Measurements from ENCODE around the gene ZNF638. TPM values are rescaled to one million over a fixed set of nuclear protein-coding genes. Genes with fewer than 3 reads are reported as not detected.

Gene ZNF638
- total RNA-seq, 2 donors from 2014 or later, result 73.2 to 76.9 TPM

GRCh38 chr2:71285706-71286105, 45.9 kb upstream of the ZNF638 start:
- intact Hi-C loops (cut with DNase I), result no loop called here
- Histone ChIP-seq H3K4me1 (no peaks in the 10 kb centered on the region), H3K9me3 (no peaks in the 10 kb centered on the region), H3K36me3 (no peaks in the 10 kb centered on the region), H3K27ac (no peak overlapping the region), H3K4me3 (no peak overlapping the region), H3K9ac (ENCODE audit: low read depth in 2 of 2, low read length in 2 of 2) (no peak overlapping the region), H3K27me3 (no peaks in the 10 kb centered on the region)
- no peak for TF ChIP-seq CTCF (IDR thresholded peaks at IDR 0.05)
- DNase-seq, result no peak

GRCh38 chr2:71291398-71291797, 40.2 kb upstream of the ZNF638 start:
- H3K9ac ChIP-seq (ENCODE audit: low read depth in 2 of 2, low read length in 2 of 2), result no peak overlapping the region
- H3K27ac ChIP-seq, result no peak overlapping the region
- no peak for TF ChIP-seq CTCF (IDR thresholded peaks at IDR 0.05)
- no peaks in the 10 kb centered on the region for H3K9me3 ChIP-seq
- H3K27me3 ChIP-seq, result no peaks in the 10 kb centered on the region
- intact Hi-C loops (cut with DNase I), result no loop called here
- no peak for DNase-seq
- H3K36me3 ChIP-seq, result no peaks in the 10 kb centered on the region
- no peak overlapping the region for H3K4me3 ChIP-seq
- no peaks in the 10 kb centered on the region for H3K4me1 ChIP-seq

- no peak for TF ChIP-seq CTCF (IDR thresholded peaks at IDR 0.05)
- Histone ChIP-seq H3K9ac (ENCODE audit: low read depth in 2 of 2, low read length in 2 of 2) (no peak overlapping the region), H3K36me3 (no peaks in the 10 kb centered on the region), H3K9me3 (no peaks in the 10 kb centered on the region), H3K27ac (no peak overlapping the region), H3K4me3 (no peak overlapping the region), H3K4me1 (no peaks in the 10 kb centered on the region), H3K27me3 (no peaks in the 10 kb centered on the region)
- no peak for DNase-seq
- intact Hi-C loops (cut with DNase I), result no loop called here
Measured at GRCh38 chr2:71292159-71292558, 39.4 kb upstream of the ZNF638 start.

- Histone ChIP-seq H3K27ac (no peak overlapping the region), H3K4me3 (no peak overlapping the region), H3K9me3 (no peaks in the 10 kb centered on the region), H3K27me3 (no peaks in the 10 kb centered on the region), H3K4me1 (no peaks in the 10 kb centered on the region), H3K36me3 (no peaks in the 10 kb centered on the region), H3K9ac (ENCODE audit: low read depth in 2 of 2, low read length in 2 of 2) (no peak overlapping the region)
- intact Hi-C loops (cut with DNase I), result loop anchor here (2.0 kb wide), 1 partner anchor 212 kb away; no protein-coding TSS in a partner anchor
- no peak for DNase-seq
- TF ChIP-seq CTCF (IDR thresholded peaks at IDR 0.05), result no peak
Measured at GRCh38 chr2:71298914-71299313, 32.7 kb upstream of the ZNF638 start.

GRCh38 chr2:71299507-71299906, 32.1 kb upstream of the ZNF638 start:
- Histone ChIP-seq H3K4me3 (no peak overlapping the region), H3K9me3 (no peaks in the 10 kb centered on the region), H3K4me1 (no peaks in the 10 kb centered on the region), H3K9ac (ENCODE audit: low read depth in 2 of 2, low read length in 2 of 2) (no peak overlapping the region), H3K36me3 (no peaks in the 10 kb centered on the region), H3K27ac (no peak overlapping the region), H3K27me3 (no peaks in the 10 kb centered on the region)
- intact Hi-C loops (cut with DNase I), result loop anchor here (2.0 kb wide), 1 partner anchor 211 kb away; no protein-coding TSS in a partner anchor
- no peak for DNase-seq
- peak; percentile 78 for TF ChIP-seq CTCF (IDR thresholded peaks at IDR 0.05)

GRCh38 chr2:71303849-71304248, 27.7 kb upstream of the ZNF638 start:
- no peaks in the 10 kb centered on the region for H3K36me3 ChIP-seq
- no peak for DNase-seq
- H3K4me3 ChIP-seq, result no peak overlapping the region
- TF ChIP-seq CTCF (IDR thresholded peaks at IDR 0.05), result no peak
- H3K9ac ChIP-seq (ENCODE audit: low read depth in 2 of 2, low read length in 2 of 2), result no peak overlapping the region
- no peak overlapping the region for H3K27ac ChIP-seq
- H3K4me1 ChIP-seq, result no peaks in the 10 kb centered on the region
- no peaks in the 10 kb centered on the region for H3K27me3 ChIP-seq
- intact Hi-C loops (cut with DNase I), result no loop called here
- no peaks in the 10 kb centered on the region for H3K9me3 ChIP-seq

Data from colonic mucosa (tissue), 4 donors.